IMR-90 (cell line): ENCODE data around the gene KLHL29.

Experiments used
- CEBPB ChIP-seq: IDR thresholded peaks from 2 replicates; pipeline ENCODE4 v1.6.1; 2012; ENCODE audit warnings: low read depth, low read length, improper control_type of control experiment
- CTCF ChIP-seq: conservative IDR thresholded peaks from 2 replicates; pipeline ENCODE4 v1.5.1; 2012; ENCODE audit warnings: mild to moderate bottlenecking, low read depth, low read length, improper control_type of control experiment
- MAFK ChIP-seq: IDR thresholded peaks from 2 replicates; pipeline ENCODE4 v1.6.1; 2012; ENCODE audit warnings: low read depth, low read length, improper control_type of control experiment
- MAZ ChIP-seq: IDR thresholded peaks from 2 replicates; pipeline ENCODE4 v1.6.1; 2012; ENCODE audit warnings: low read depth, mild to moderate bottlenecking, low read length, improper control_type of control experiment, moderate library complexity, borderline replicate concordance
- MXI1 ChIP-seq: IDR thresholded peaks from 2 replicates; pipeline ENCODE4 v1.6.1; 2012; ENCODE audit warnings: low read depth, mild to moderate bottlenecking, low read length, moderate library complexity, borderline replicate concordance
- POLR2A ChIP-seq: IDR thresholded peaks from 2 replicates; pipeline ENCODE4 v1.6.1; 2012; ENCODE audit warnings: mild to moderate bottlenecking, low read depth, low read length
- RAD21 ChIP-seq: IDR thresholded peaks from 2 replicates; pipeline ENCODE4 v1.6.1; 2012; ENCODE audit warnings: low read length, improper control_type of control experiment
- RFX5 ChIP-seq: IDR thresholded peaks from 2 replicates; pipeline ENCODE4 v1.8.0; 2012; ENCODE audit warnings: low read depth, mild to moderate bottlenecking, low read length, moderate library complexity

- no peak for TF ChIP-seq CTCF
- TF ChIP-seq POLR2A = no peak
- TF ChIP-seq MAFK = no peak
- no peak for TF ChIP-seq CEBPB
- TF ChIP-seq RFX5 = no peak
- no peak for TF ChIP-seq MXI1
- TF ChIP-seq MAZ = no peak
- no peak for TF ChIP-seq RAD21
Observed at GRCh38 chr2:23531881-23532280, 146.9 kb downstream of the KLHL29 start.
